ENCODE data around the gene SPRR2A.
"Not testable (repeated sequence)": the region's sequence is repeated elsewhere in the genome, so short reads cannot be mapped to it uniquely, and the experiment has no call there.

Gene SPRR2A

DNA sequence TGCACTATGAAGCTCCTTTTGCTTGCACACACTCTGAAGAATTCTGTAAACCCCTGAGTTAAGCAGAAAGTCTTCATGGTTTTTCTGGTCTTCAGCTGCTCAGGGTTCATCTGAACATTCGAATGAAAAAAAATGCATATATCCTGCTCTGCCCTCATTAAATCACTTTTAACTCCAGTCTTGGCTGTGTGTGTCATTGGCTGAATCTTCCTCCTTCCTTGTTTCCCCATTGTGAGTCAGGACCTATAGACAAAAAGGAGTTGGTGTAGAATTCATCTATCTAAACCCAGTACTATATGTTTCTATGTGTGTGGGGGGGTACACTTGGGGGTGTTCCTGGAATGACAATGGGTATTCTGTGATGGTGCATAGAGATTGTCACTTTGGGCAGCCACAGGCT, 32.9 kb downstream of the SPRR2A start:
- DNase-seq (ENCODE audit: low spot score), result no peak

DNA sequence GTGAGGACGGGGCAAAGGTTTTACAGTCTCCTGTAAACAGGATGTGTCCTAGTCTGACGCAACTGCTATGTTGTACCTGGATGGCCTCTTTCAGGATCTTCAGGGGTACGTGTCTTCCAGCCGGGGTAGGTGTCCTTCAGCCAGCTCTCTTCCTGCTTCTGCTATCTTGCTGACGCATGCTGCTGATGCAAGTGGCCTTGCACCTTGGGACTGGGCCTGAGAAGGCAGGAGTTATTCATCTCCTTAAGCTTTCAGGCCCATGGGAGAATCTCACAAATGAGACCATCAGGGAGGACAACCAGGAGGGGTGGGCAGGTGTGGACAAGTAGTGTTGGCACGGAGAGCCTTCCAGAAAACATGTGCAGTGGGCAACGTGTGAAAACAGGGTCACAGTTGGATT, 34.2 kb downstream of the SPRR2A start:
- DNase-seq (ENCODE audit: low spot score), result no peak

DNA sequence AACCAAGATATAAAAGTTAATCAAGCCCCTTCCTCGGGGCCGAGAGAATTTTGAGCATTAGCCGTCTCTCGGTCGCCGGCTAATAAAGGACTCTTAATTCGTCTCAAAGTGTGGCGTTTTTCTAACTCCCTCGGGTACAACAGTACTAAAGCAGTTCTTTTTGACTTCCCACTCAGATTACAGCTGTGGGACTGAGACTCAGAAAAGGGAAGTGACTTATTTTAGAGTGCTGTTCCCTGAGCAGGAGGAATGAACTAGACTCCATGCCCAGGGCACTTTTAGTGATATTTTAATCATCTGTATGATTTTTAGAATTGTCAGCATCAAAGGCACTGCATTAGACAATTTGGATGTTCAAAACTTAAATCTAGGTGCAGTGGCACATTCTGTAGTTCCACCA, 35.0 kb downstream of the SPRR2A start:
- DNase-seq (ENCODE audit: low spot score), result not testable (repeated sequence)

- not testable (repeated sequence) for DNase-seq (ENCODE audit: low spot score)
Measured at GRCh38 chr1:153021829-153022228, 35.5 kb downstream of the SPRR2A start.

DNA sequence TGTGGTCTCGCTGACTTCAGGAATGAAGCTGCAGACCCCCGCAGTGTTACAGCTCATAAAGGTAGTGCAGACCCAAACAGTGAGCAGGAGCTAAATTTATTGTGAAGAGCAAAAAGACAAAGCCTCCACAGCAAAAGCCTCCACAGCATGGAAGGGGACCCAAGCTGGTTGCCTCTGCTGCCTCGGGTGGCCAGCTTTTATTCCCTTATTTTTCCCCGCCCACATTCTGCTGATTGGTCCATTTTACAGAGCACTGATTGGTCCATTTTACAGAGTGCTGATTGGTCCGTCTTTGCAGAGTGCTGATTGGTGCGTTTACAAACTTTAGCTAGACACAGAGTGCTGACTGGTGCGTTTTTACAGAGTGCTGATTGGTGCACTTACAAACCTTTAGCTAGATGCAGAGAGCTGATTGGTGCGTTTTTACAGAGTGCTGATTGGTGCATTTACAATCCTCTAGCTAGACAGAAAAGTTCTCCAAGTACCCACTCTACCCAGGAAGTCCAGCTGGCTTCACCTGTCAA, 46.0 kb downstream of the SPRR2A start:
- DNase-seq (ENCODE audit: low spot score), result not testable (repeated sequence)
